Fibroblast of pulmonary artery (primary cell): ENCODE results near the gene PXMP2.

Source experiments
- DNase-seq: peaks from one replicate; pipeline ENCODE4 v3.0.0-alpha.2; 2010; ENCODE audit warnings: low read depth
- H3K4me3 ChIP-seq: replicated peaks from 2 replicates; pipeline ENCODE4 v1.5.1; 2011; ENCODE audit warnings: low read depth, mild to moderate bottlenecking, control low read depth, low read length, moderate library complexity
- TF ChIP-seq, protein P1 (sequence below): IDR thresholded peaks from 2 replicates; pipeline ENCODE4 v1.5.1; 2011; ENCODE audit warnings: mild to moderate bottlenecking, control low read depth, low read length, inconsistent platforms; ENCODE audit errors: missing control alignments

Gene PXMP2

DNA sequence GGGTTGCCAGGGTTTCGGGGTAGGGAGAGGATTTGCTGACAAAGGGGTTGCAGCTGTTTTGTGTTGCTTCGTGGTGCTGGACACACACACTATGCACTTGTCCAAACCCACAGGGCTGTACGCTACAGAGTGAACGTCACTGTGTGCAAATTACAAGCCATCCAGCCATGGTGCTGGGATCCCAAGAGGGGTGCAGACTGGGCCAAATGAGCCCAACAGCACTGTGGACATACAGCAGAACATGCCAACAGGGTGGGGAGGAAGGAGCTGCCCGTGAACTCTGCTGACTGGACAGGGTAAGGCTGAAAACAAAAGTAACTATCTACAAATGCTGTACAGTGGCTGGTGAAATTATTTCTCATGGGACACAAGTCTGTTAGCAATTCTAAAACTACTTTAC, 25.4 kb upstream of the PXMP2 start:
- TF ChIP-seq, protein P1, sequence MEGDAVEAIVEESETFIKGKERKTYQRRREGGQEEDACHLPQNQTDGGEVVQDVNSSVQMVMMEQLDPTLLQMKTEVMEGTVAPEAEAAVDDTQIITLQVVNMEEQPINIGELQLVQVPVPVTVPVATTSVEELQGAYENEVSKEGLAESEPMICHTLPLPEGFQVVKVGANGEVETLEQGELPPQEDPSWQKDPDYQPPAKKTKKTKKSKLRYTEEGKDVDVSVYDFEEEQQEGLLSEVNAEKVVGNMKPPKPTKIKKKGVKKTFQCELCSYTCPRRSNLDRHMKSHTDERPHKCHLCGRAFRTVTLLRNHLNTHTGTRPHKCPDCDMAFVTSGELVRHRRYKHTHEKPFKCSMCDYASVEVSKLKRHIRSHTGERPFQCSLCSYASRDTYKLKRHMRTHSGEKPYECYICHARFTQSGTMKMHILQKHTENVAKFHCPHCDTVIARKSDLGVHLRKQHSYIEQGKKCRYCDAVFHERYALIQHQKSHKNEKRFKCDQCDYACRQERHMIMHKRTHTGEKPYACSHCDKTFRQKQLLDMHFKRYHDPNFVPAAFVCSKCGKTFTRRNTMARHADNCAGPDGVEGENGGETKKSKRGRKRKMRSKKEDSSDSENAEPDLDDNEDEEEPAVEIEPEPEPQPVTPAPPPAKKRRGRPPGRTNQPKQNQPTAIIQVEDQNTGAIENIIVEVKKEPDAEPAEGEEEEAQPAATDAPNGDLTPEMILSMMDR, result no peak
- no peak overlapping the region for H3K4me3 ChIP-seq
- DNase-seq, result no peak

DNA sequence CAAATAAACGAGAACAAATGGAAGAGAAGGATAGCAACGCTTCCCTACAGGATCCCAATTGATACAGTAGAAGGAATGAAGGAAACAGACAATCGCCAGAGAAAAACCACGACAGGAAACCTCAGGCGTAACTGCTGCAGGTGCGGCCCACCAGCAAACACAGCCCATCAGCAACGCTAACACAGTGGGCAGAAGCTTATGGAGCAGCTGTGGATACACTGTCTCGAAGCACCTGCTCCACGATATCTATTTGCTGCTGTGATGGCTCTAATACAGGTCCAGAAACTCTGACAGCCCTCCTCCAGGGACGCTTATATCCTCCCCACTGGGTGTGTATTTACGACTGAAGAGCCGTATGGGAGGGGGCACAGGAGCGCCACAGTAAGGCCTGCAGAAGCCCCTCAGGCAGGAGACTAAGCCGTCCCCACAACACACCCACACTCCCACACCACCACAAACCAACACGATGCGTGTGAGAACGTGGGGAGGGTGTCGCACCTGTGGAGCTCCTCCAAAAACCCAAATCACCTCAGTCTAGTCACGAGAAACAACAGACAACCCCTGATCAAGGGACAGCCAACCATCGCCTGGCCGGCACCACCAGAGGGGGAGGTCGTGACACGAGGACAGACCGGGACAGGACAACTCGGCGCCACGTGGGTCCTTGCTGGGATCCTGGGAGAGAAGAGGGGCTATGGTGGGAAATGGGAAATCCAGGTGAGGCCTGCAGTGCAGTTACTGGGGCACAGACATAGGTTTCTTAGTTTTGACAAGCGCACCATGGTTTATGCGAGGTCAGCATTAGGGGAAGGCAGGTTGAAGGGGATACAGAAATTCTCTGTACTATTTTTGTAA, 24.3 kb upstream of the PXMP2 start:
- no peak overlapping the region for H3K4me3 ChIP-seq
- TF ChIP-seq, protein P1, result no peak
- no peak for DNase-seq

DNA sequence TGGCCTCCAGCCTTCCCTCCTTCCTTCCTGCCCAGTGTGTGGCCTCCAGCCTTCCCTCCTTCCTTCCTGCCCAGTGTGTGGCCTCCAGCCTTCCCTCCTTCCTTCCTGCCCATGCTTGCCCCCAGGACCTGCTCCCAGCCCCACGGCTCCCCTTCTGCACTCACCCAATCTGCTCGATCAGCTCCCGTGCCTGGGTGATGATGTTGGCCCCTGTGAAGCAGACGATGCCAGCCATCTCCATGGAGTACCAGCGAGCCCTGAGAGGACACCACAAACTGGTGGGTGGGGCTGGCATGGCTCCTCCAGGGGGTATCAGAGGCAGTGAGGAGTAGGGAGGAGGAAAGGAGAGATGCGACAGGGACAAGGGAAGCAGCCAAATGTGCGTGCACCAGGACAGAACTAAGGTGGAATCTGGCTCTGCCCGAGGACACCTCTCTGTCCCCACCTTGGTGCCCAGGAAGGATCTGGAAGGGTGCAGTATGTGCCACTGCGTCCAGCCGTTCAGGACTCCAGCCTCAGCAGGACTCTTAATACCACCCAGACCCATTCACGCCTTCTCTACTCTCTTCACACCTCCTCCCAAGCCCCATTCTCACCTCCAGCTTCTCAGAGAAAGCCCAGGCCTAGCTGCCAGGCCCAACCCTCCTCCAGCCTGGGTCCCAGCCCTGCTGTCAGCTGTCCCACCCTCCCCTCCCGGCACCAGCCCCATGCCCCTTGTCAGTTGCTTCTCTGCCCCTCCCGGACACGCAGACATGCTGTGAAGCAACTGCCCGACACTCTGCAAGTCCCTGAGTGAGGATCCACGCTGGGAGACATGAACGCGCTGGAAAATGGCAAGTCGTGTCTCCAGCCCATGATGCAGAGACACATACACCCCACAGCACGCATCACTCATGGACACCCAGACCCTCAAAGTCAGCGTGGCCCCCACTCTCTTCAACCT, 22.9 kb upstream of the PXMP2 start:
- TF ChIP-seq, protein P1, result no peak
- no peak for DNase-seq
- H3K4me3 ChIP-seq, result no peak overlapping the region

DNA sequence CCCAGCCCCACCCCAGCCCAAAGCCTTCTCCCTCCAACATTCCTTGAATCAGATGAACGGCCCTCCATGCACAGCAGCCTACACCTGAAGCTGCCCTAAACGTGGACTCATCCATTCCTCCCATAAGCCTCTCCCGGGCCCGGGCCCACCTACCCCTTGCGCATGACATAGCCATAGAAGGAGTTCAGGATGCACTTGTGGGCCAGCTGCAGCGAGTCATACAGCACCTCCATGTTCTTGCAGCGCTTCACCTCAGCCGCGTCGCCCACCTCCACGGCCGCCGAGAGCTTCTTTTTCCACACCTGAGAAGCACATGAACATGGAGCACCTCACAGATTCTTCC, 22.3 kb upstream of the PXMP2 start:
- no peak for DNase-seq
- TF ChIP-seq, protein P1, result no peak

DNA sequence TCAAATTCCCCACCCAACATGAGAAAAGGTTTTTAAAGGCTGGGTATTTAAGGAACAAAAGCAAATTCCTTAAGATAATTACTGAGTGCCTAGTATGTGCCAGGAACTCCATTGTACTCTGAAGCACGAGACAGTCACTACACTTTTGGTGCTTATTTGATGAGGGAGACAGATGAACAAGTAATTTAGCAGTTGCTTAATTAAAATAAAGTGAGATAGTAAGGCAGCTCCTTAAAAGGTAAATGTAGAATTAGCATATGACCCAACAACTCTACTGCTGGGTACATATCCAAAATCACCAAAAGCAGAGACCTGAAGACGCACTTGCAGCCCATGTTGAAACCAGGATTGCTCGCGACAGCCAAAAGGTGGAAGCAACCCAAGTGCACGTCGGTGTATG, 21.6 kb upstream of the PXMP2 start:
- H3K4me3 ChIP-seq, result no peak overlapping the region
- DNase-seq, result no peak
- TF ChIP-seq, protein P1, result no peak

More for the DNA sequence above, 22.3 kb upstream of the PXMP2 start:
- no peak overlapping the region for H3K4me3 ChIP-seq

DNA sequence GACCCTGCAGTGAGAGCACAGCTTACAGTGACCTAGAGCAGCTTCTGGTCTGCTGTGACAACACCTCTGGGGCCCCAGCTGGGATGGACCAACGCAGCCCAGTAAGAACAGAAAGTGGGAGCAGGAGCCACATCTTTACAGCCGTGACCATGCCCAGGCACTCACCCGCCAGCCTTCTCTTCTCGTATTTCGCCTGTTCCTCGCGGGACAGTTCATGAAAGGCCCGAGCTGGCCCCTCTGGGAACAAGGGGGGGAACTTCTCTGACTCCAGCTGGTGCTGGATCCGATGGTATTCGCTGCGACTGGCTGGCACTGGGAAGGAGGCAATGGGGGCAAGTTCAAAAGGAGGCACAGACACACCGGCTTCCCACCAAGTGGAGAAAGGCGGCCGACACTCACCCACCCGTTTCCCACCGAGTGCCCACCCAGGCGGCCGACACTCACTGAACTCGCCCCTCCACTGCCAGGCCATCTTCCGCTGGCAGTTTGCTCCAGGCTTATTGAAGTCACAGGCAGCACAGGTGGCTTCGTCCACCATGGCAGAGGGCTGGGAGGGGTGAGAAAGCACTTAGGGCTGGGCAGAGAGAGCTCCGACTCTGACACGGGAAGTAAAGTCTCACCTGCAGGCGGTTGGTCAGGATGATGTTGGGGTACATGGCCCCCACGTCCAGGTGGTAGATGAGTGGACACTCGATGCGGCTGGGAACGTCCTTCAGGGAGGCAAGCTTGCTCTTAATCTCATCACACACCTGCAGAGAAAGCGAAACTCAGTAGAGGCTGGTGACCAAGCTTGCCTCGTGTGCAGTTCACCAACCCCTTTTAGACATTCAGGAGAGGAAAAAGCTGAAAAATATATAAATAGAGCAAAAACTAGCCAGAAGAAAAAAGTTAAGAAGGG, 18.9 kb upstream of the PXMP2 start:
- H3K4me3 ChIP-seq, result no peak overlapping the region
- no peak for DNase-seq
- TF ChIP-seq, protein P1, result no peak
